Measurements from ENCODE around the gene TRAF6.

The TRAF6 gene

GRCh38 chr11:36456156-36456555 is 53.9 kb downstream of the TRAF6 start:
- no peak for DNase-seq

GRCh38 chr11:36455658-36456111 is 54.4 kb downstream of the TRAF6 start:
- no peak for DNase-seq

- no peak for DNase-seq
Observed at GRCh38 chr11:36454941-36455631, 55.0 kb downstream of the TRAF6 start.

- DNase-seq = no peak
Observed at GRCh38 chr11:36454551-36454940, 55.5 kb downstream of the TRAF6 start.

GRCh38 chr11:36453678-36454077 is 56.4 kb downstream of the TRAF6 start:
- DNase-seq = no peak

GRCh38 chr11:36452961-36453360 is 57.1 kb downstream of the TRAF6 start:
- no peak for DNase-seq

GRCh38 chr11:36452236-36452940 is 57.7 kb downstream of the TRAF6 start:
- DNase-seq = no peak

GRCh38 chr11:36451681-36452080 is 58.4 kb downstream of the TRAF6 start:
- no peak for DNase-seq

- DNase-seq = no peak
Observed at GRCh38 chr11:36451045-36451444, 59.0 kb downstream of the TRAF6 start.

GRCh38 chr11:36450110-36450572 is 59.9 kb downstream of the TRAF6 start:
- no peak for DNase-seq

- DNase-seq = no peak
Observed at GRCh38 chr11:36449561-36450096, 60.4 kb downstream of the TRAF6 start.

- DNase-seq = no peak
Observed at GRCh38 chr11:36447947-36448346, 62.1 kb downstream of the TRAF6 start.

GRCh38 chr11:36447514-36447913 is 62.6 kb downstream of the TRAF6 start:
- no peak for DNase-seq

- no peak for DNase-seq
Observed at GRCh38 chr11:36446135-36446534, 63.9 kb downstream of the TRAF6 start.

GRCh38 chr11:36443661-36444060 is 66.4 kb downstream of the TRAF6 start:
- DNase-seq = no peak

- no peak for DNase-seq
Observed at GRCh38 chr11:36441610-36442208, 68.4 kb downstream of the TRAF6 start.

- DNase-seq = no peak
Observed at GRCh38 chr11:36438126-36438525, 71.9 kb downstream of the TRAF6 start.

GRCh38 chr11:36437413-36437812 is 72.7 kb downstream of the TRAF6 start:
- no peak for DNase-seq
